ENCODE results near the gene OLIG2. TPM values are rescaled to one million over a fixed set of nuclear protein-coding genes. Genes with fewer than 3 reads are reported as not detected.

Gene OLIG2
- total RNA-seq, 1 experiment from 2014 or later = not detected

- Histone ChIP-seq H3K27ac (ENCODE audit: low read depth, low read length) (no peak overlapping the region), H2AFZ (ENCODE audit: low read depth, low read length, poor library complexity, severe bottlenecking) (no peak overlapping the region), H3K79me2 (ENCODE audit: insufficient read depth, low read length) (no peaks in the 10 kb centered on the region), H4K20me1 (ENCODE audit: insufficient read depth) (no peaks in the 10 kb centered on the region), H3K9ac (ENCODE audit: low read length) (no peak overlapping the region), H3K27me3 (ENCODE audit: insufficient read depth, low read length) (no peaks in the 10 kb centered on the region; the same call in 1 of the 2 replicates), H3K9me2 (ENCODE audit: insufficient read depth) (no peaks in the 10 kb centered on the region), H3K36me3 (ENCODE audit: control insufficient read depth in 1 of 2, insufficient read depth in 2 of 2, low read length in 2 of 2) (no peaks in the 10 kb centered on the region), H3K9me3 (ENCODE audit: control insufficient read depth in 1 of 2, insufficient read depth in 1 of 2, low read depth in 1 of 2, low read length in 2 of 2) (no peaks in the 10 kb centered on the region), H3K4me2 (ENCODE audit: low read length) (peak overlapping the region; percentile 19), H3K4me3 (replicated peaks in 1 of 2; ENCODE audit: low read depth in 1 of 2, low read length in 2 of 2) (no peak overlapping the region), H3K4me1 (ENCODE audit: control insufficient read depth in 1 of 2, insufficient read depth in 2 of 2, low read length in 2 of 2) (peaks cover 0 to 7% of the 10 kb centered on the region in 2 experiments; a peak in 2 of 4 replicates)
- intact Hi-C loops (cut with micrococcal nuclease) = no loop called here
- POLR2A ChIA-PET = no interaction called here
- DNase-seq (ENCODE audit: low read depth, low spot score) (peak; percentile 18), ATAC-seq (peak; percentile 49)
- no TSS peak for BruUV-seq (replicated peaks)
- RAD21 ChIA-PET (ENCODE audit: low non-redundant PET in 1 of 2, low total read pairs in 2 of 2, uncharacterized antibody in 2 of 2, unreplicated experiment in 2 of 2) = no interaction called here
- TF ChIP-seq RAD21 (IDR thresholded peaks at IDR 0.05; ENCODE audit: low read depth) = no peak
- no peak for TF ChIP-seq CBX3 (IDR thresholded peaks at IDR 0.05; ENCODE audit: low read depth)
- no peak for TF ChIP-seq REST (IDR thresholded peaks at IDR 0.05; ENCODE audit: low read depth)
- no peak for TF ChIP-seq MAX (IDR thresholded peaks at IDR 0.05)
- TF ChIP-seq ZNF274 (IDR thresholded peaks at IDR 0.05; ENCODE audit: low read depth, low read length) = no peak
- no peak for TF ChIP-seq YY1 (IDR thresholded peaks at IDR 0.05; ENCODE audit: extremely low read depth, insufficient replicate concordance, low read depth, low read length)
- TF ChIP-seq SIN3A (IDR thresholded peaks at IDR 0.05; ENCODE audit: low read depth) = no peak
- no peak for TF ChIP-seq ATF3 (IDR thresholded peaks at IDR 0.05)
- TF ChIP-seq ELF1 (IDR thresholded peaks at IDR 0.05; ENCODE audit: borderline replicate concordance, low read depth) = no peak
- TF ChIP-seq JUND (IDR thresholded peaks at IDR 0.05) = peak; percentile 25; the same call in 1 of the 2 replicates
- TF ChIP-seq ZFX (IDR thresholded peaks at IDR 0.05) = no peak
- TF ChIP-seq POLR2A (IDR thresholded peaks at IDR 0.05; ENCODE audit: borderline replicate concordance, extremely low read depth, insufficient read depth, insufficient read length) = no peak
- TF ChIP-seq CEBPB (IDR thresholded peaks at IDR 0.05; ENCODE audit: low read depth) = no peak
- TF ChIP-seq FOSL1 (IDR thresholded peaks at IDR 0.05; ENCODE audit: low read depth) = peak; percentile 35; the same call in 1 of the 2 replicates
- TF ChIP-seq POLR2AphosphoS5 (IDR thresholded peaks at IDR 0.05; ENCODE audit: low read depth, low read length) = no peak
- CTCF ChIA-PET = no interaction called here
Measured at GRCh38 chr21:33011462-33011861, 14.3 kb upstream of the OLIG2 start.
